Liver (tissue), 9 donors: ENCODE measurements around the gene RNPEPL1. TPM values are rescaled to one million over a fixed set of nuclear protein-coding genes. Genes with fewer than 3 reads are reported as not detected.

Experiments
- DNase-seq: peaks from one replicate; pipeline ENCODE4 v3.0.0-alpha.2; 2017; ENCODE audit warnings: low spot score
- H3K27ac ChIP-seq, 2 donors: one replicate each; pipeline ENCODE4 v1.7.0; 2013; ENCODE audit warnings: inconsistent platforms in 2 of 2, low read length in 2 of 2, control low read depth in 1 of 2, low read depth in 1 of 2, mild to moderate bottlenecking in 1 of 2
- H3K27me3 ChIP-seq, 4 donors: one replicate each; pipeline versions ENCODE4 v1.6.1 to v1.7.0; 2013; ENCODE audit warnings: low read length in 3 of 4, inconsistent platforms in 1 of 4, mild to moderate bottlenecking in 1 of 4, moderate library complexity in 1 of 4; ENCODE audit not compliant: control insufficient read depth in 4 of 4, insufficient read depth in 4 of 4
- H3K36me3 ChIP-seq, 4 donors: one replicate each; pipeline versions ENCODE4 v1.6.1 to v1.7.0; 2013; ENCODE audit warnings: low read length in 3 of 4, mild to moderate bottlenecking in 3 of 4, low read depth in 1 of 4, moderate library complexity in 1 of 4; ENCODE audit not compliant: control insufficient read depth in 4 of 4, insufficient read depth in 3 of 4
- H3K4me1 ChIP-seq, 4 donors: one replicate each; pipeline versions ENCODE4 v1.6.1 to v1.7.0; 2013; ENCODE audit warnings: low read length in 3 of 4, mild to moderate bottlenecking in 3 of 4, moderate library complexity in 1 of 4; ENCODE audit not compliant: control insufficient read depth in 4 of 4, insufficient read depth in 4 of 4
- H3K4me3 ChIP-seq, 3 donors: one replicate each; pipeline versions ENCODE4 v1.6.1 to v1.7.0; 2013; ENCODE audit warnings: low read length in 3 of 3, control low read depth in 1 of 3, low read depth in 1 of 3, mild to moderate bottlenecking in 1 of 3
- H3K9ac ChIP-seq, 2 donors: one replicate each; pipeline ENCODE4 v1.7.0; 2013; ENCODE audit warnings: low read length in 2 of 2, mild to moderate bottlenecking in 2 of 2, moderate library complexity in 2 of 2, control low read depth in 1 of 2, low read depth in 1 of 2
- H3K9me3 ChIP-seq, 4 donors: one replicate each; pipeline versions ENCODE4 v1.6.1 to v1.7.0; 2013; ENCODE audit warnings: low read length in 3 of 4; ENCODE audit not compliant: control insufficient read depth in 4 of 4
- ATF3 ChIP-seq: IDR thresholded peaks from 2 replicates; pipeline ENCODE4 v1.6.1; 2016; ENCODE audit warnings: antibody characterized with exemption
- EGR1 ChIP-seq, 2 donors: IDR thresholded peaks; 2 replicates each; pipeline ENCODE4 v1.6.1; 2016 to 2018; ENCODE audit warnings: antibody characterized with exemption in 2 of 2, low read depth in 2 of 2
- FOXA1 ChIP-seq: IDR thresholded peaks from 2 replicates; pipeline ENCODE4 v1.6.1; 2016; ENCODE audit warnings: antibody characterized with exemption
- FOXA2 ChIP-seq: IDR thresholded peaks from 2 replicates; pipeline ENCODE4 v1.6.1; 2016; ENCODE audit warnings: antibody characterized with exemption
- GABPA ChIP-seq, 2 donors: IDR thresholded peaks in 1 of 2; conservative IDR thresholded peaks in 1 of 2; 2 replicates each; pipeline ENCODE4 v1.6.1; 2016; ENCODE audit warnings: antibody characterized with exemption in 2 of 2, mild to moderate bottlenecking in 1 of 2, moderate library complexity in 1 of 2
- HNF4A ChIP-seq, 2 donors: conservative IDR thresholded peaks; 2 replicates each; pipeline ENCODE4 v1.6.1; 2016; ENCODE audit warnings: antibody characterized with exemption in 2 of 2, mild to moderate bottlenecking in 2 of 2
- HNF4G ChIP-seq: IDR thresholded peaks from 2 replicates; pipeline ENCODE4 v1.6.1; 2016; ENCODE audit warnings: antibody characterized with exemption
- JUND ChIP-seq, 2 donors: IDR thresholded peaks; 2 replicates each; pipeline ENCODE4 v1.6.1; 2016; ENCODE audit warnings: antibody characterized with exemption in 2 of 2
- NR2F2 ChIP-seq: IDR thresholded peaks from 2 replicates; pipeline ENCODE4 v1.6.1; 2016; ENCODE audit warnings: antibody characterized with exemption
- RAD21 ChIP-seq, 2 donors: IDR thresholded peaks; 2 replicates each; pipeline ENCODE4 v1.6.1; 2016; ENCODE audit warnings: antibody characterized with exemption in 2 of 2, mild to moderate bottlenecking in 2 of 2
- RXRA ChIP-seq, 2 donors: IDR thresholded peaks; 2 replicates each; pipeline ENCODE4 v1.6.1; 2017 to 2018; ENCODE audit warnings: antibody characterized with exemption in 2 of 2, mild to moderate bottlenecking in 1 of 2
- SP1 ChIP-seq: IDR thresholded peaks from 2 replicates; pipeline ENCODE4 v1.6.1; 2018; ENCODE audit warnings: antibody characterized with exemption, mild to moderate bottlenecking
- TAF1 ChIP-seq: conservative IDR thresholded peaks from 2 replicates; pipeline ENCODE4 v1.6.1; 2016; ENCODE audit warnings: antibody characterized with exemption, mild to moderate bottlenecking
- YY1 ChIP-seq: IDR thresholded peaks from 2 replicates; pipeline ENCODE4 v1.6.1; 2016; ENCODE audit warnings: antibody characterized with exemption, mild to moderate bottlenecking
- WGBS: extraction: QIAGEN DNeasy Blood & Tissue Kit; methylation state at CpG from one replicate; pipeline ENCODE4 v1.1.7; 2013; 5-methylcytosine and 5-hydroxymethylcytosine counted together
- polyA plus RNA-seq, 2 donors: library from polyadenylated mRNA; stranded (reverse) in 1 of 2; unstranded in 1 of 2; fragments of 200-250 nt in 1 of 2; fragments of >200 nt in 1 of 2; fragmentation: Nextera tagmentation in 1 of 2; extraction: Ambion mirVana in 1 of 2; gene quantifications; one replicate each; pipeline versions ENCODE4 v1.2.1 to v1.2.3, GENCODE V29; 2013 to 2015
- total RNA-seq, 2 donors: library from RNA; depleted of rRNA; stranded (reverse); fragments of >200 nt; gene quantifications; one replicate each; pipeline ENCODE4 v1.2.3, GENCODE V29; 2014
- TF ChIP-seq, protein P1 (sequence below): fragments of 150-350 bp; IDR thresholded peaks from 2 replicates; pipeline ENCODE4 v1.5.1; 2017; ENCODE audit warnings: improper control_type of control experiment, low read depth, low read length; ENCODE audit not compliant: missing input control
- TF ChIP-seq, protein P2 (sequence below): IDR thresholded peaks from 2 replicates; pipeline ENCODE4 v1.6.1; 2016; ENCODE audit warnings: antibody characterized with exemption
- TF ChIP-seq, protein P3 (sequence below): IDR thresholded peaks from 2 replicates; pipeline ENCODE4 v1.6.1; 2016; ENCODE audit warnings: antibody characterized with exemption
- TF ChIP-seq, protein P4 (sequence below): IDR thresholded peaks from 2 replicates; pipeline ENCODE4 v1.6.1; 2016; ENCODE audit warnings: antibody characterized with exemption, mild to moderate bottlenecking
- donor health status: healthy.
- donor health status: healthy.
- donor health status: healthy.
- donor health status: healthy.
- donor health status: healthy.

RNPEPL1 gene
- total and polyA plus RNA-seq, 4 donors: 24.8 to 43.9 (median 29.4) TPM

- 94% methylated on average over 22 of the region's 22 CpGs for WGBS
- Histone ChIP-seq H3K9me3 (no peaks in the 10 kb centered on the region), H3K4me1 (peaks cover 2 to 11% (median 6%) of the 10 kb centered on the region in 4 donors), H3K27me3 (no peaks in the 10 kb centered on the region), H3K36me3 (peaks cover 0 to 5% (median 2%) of the 10 kb centered on the region in 4 donors), H3K4me3 (no peak overlapping the region), H3K27ac (no peak overlapping the region), H3K9ac (no peak overlapping the region)
- no peak for DNase-seq
- TF ChIP-seq RXRA (IDR thresholded peaks at IDR 0.05) (no peak), HNF4G (no peak), GABPA (IDR thresholded peaks at IDR 0.05 in 1 of 2, conservative IDR thresholded peaks at IDR 0.05 in 1 of 2) (no peak), RAD21 (IDR thresholded peaks at IDR 0.05) (no peak)
- TF ChIP-seq, protein P1, sequence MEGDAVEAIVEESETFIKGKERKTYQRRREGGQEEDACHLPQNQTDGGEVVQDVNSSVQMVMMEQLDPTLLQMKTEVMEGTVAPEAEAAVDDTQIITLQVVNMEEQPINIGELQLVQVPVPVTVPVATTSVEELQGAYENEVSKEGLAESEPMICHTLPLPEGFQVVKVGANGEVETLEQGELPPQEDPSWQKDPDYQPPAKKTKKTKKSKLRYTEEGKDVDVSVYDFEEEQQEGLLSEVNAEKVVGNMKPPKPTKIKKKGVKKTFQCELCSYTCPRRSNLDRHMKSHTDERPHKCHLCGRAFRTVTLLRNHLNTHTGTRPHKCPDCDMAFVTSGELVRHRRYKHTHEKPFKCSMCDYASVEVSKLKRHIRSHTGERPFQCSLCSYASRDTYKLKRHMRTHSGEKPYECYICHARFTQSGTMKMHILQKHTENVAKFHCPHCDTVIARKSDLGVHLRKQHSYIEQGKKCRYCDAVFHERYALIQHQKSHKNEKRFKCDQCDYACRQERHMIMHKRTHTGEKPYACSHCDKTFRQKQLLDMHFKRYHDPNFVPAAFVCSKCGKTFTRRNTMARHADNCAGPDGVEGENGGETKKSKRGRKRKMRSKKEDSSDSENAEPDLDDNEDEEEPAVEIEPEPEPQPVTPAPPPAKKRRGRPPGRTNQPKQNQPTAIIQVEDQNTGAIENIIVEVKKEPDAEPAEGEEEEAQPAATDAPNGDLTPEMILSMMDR: no peak
- TF ChIP-seq, protein P2, sequence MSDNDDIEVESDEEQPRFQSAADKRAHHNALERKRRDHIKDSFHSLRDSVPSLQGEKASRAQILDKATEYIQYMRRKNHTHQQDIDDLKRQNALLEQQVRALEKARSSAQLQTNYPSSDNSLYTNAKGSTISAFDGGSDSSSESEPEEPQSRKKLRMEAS: no peak
Observed at GRCh38 chr2:240603081-240603835, 35.0 kb downstream of the RNPEPL1 start.

GRCh38 chr2:240603846-240604245 lies 35.6 kb downstream of the RNPEPL1 start:
- Histone ChIP-seq H3K27me3 (no peaks in the 10 kb centered on the region), H3K36me3 (peaks cover 0 to 5% (median 1%) of the 10 kb centered on the region in 4 donors), H3K9me3 (no peaks in the 10 kb centered on the region), H3K4me1 (peaks cover 2 to 11% (median 6%) of the 10 kb centered on the region in 4 donors), H3K27ac (no peak overlapping the region), H3K9ac (no peak overlapping the region), H3K4me3 (no peak overlapping the region)
- no peak for DNase-seq
- no peak for TF ChIP-seq ATF3
- TF ChIP-seq, protein P3, sequence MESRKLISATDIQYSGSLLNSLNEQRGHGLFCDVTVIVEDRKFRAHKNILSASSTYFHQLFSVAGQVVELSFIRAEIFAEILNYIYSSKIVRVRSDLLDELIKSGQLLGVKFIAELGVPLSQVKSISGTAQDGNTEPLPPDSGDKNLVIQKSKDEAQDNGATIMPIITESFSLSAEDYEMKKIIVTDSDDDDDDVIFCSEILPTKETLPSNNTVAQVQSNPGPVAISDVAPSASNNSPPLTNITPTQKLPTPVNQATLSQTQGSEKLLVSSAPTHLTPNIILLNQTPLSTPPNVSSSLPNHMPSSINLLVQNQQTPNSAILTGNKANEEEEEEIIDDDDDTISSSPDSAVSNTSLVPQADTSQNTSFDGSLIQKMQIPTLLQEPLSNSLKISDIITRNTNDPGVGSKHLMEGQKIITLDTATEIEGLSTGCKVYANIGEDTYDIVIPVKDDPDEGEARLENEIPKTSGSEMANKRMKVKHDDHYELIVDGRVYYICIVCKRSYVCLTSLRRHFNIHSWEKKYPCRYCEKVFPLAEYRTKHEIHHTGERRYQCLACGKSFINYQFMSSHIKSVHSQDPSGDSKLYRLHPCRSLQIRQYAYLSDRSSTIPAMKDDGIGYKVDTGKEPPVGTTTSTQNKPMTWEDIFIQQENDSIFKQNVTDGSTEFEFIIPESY: no peak
- no peak for TF ChIP-seq YY1
- TF ChIP-seq, protein P4, sequence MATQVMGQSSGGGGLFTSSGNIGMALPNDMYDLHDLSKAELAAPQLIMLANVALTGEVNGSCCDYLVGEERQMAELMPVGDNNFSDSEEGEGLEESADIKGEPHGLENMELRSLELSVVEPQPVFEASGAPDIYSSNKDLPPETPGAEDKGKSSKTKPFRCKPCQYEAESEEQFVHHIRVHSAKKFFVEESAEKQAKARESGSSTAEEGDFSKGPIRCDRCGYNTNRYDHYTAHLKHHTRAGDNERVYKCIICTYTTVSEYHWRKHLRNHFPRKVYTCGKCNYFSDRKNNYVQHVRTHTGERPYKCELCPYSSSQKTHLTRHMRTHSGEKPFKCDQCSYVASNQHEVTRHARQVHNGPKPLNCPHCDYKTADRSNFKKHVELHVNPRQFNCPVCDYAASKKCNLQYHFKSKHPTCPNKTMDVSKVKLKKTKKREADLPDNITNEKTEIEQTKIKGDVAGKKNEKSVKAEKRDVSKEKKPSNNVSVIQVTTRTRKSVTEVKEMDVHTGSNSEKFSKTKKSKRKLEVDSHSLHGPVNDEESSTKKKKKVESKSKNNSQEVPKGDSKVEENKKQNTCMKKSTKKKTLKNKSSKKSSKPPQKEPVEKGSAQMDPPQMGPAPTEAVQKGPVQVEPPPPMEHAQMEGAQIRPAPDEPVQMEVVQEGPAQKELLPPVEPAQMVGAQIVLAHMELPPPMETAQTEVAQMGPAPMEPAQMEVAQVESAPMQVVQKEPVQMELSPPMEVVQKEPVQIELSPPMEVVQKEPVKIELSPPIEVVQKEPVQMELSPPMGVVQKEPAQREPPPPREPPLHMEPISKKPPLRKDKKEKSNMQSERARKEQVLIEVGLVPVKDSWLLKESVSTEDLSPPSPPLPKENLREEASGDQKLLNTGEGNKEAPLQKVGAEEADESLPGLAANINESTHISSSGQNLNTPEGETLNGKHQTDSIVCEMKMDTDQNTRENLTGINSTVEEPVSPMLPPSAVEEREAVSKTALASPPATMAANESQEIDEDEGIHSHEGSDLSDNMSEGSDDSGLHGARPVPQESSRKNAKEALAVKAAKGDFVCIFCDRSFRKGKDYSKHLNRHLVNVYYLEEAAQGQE: no peak
- no peak for TF ChIP-seq HNF4A (conservative IDR thresholded peaks at IDR 0.05)
- TF ChIP-seq, protein P2: no peak
- TF ChIP-seq TAF1: no peak
- no peak for TF ChIP-seq SP1
- TF ChIP-seq, protein P1: no peak
- no peak for TF ChIP-seq RAD21 (IDR thresholded peaks at IDR 0.05)
- no peak for TF ChIP-seq FOXA1
- no peak for TF ChIP-seq RXRA (IDR thresholded peaks at IDR 0.05)
- TF ChIP-seq JUND (IDR thresholded peaks at IDR 0.05): no peak
- TF ChIP-seq HNF4G: no peak
- TF ChIP-seq GABPA (IDR thresholded peaks at IDR 0.05 in 1 of 2, conservative IDR thresholded peaks at IDR 0.05 in 1 of 2): no peak
- TF ChIP-seq FOXA2: no peak
- TF ChIP-seq NR2F2: no peak
- no peak for TF ChIP-seq EGR1 (IDR thresholded peaks at IDR 0.05; ENCODE audit: low read depth in 2 of 2)
- 93% methylated on average over 10 of the region's 10 CpGs for WGBS
